NB4 (cell line): ENCODE results near the gene FTCDNL1.

Source experiments
- DNase-seq: peaks from one replicate; pipeline ENCODE4 v3.0.0; 2010; ENCODE audit warnings: low read depth
- H3K4me3 ChIP-seq: one replicate; pipeline ENCODE4 v1.5.1; 2011; ENCODE audit warnings: mild to moderate bottlenecking, low read depth, low read length, moderate library complexity
- CTCF ChIP-seq: IDR thresholded peaks from one replicate; pipeline ENCODE4 v1.5.1; 2012; ENCODE audit warnings: low read depth, low read length
- MAX ChIP-seq: IDR thresholded peaks from 2 replicates; pipeline ENCODE4 v1.6.1; 2011; ENCODE audit warnings: low read depth, low read length
- MYC ChIP-seq: IDR thresholded peaks from 2 replicates; pipeline ENCODE4 v1.6.1; 2011; ENCODE audit warnings: low read depth, low read length
- POLR2A ChIP-seq: IDR thresholded peaks from 2 replicates; pipeline ENCODE4 v1.6.1; 2011; ENCODE audit warnings: mild to moderate bottlenecking; ENCODE audit not compliant: insufficient read length; ENCODE audit errors: extremely low read depth

FTCDNL1 gene

DNA sequence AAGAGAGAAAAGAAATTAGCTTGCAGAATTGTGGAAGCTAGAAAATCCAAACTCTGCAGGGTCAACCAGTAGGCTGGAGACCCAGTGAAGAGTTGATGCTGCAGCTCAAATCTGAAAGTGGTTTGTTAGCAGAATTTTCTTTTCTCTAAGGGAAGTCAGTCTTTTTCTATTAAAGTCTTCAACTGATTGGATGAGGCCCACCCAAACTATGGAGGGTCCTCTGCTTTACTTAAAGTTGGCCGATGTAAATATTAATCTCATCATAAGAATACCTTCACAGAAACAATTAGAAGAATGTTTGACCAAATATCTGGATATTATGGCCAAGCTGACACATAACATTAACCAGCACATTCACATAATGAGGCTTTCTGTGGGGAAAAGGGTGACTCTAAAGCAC is 73.7 kb downstream of the FTCDNL1 start:
- no peak overlapping the region for H3K4me3 ChIP-seq
- DNase-seq = no peak
- no peak for TF ChIP-seq MAX
- TF ChIP-seq POLR2A = no peak
- TF ChIP-seq MYC = no peak
- no peak for TF ChIP-seq CTCF

GRCh38 chr2:199775267-199775666 is 75.7 kb downstream of the FTCDNL1 start:
- no peak overlapping the region for H3K4me3 ChIP-seq
- TF ChIP-seq POLR2A = no peak
- TF ChIP-seq MYC = no peak
- TF ChIP-seq MAX = no peak
- no peak for TF ChIP-seq CTCF
- DNase-seq = no peak

- TF ChIP-seq POLR2A (no peak), MYC (no peak), MAX (0 out of 2 replicates have a peak, but pooled peaks have one; percentile 26)
- H3K4me3 ChIP-seq = no peak overlapping the region
- DNase-seq = peak; percentile 57
These were observed 78.7 kb downstream of the FTCDNL1 start for GRCh38 chr2:199772035-199772976.

- no peak for DNase-seq
- H3K4me3 ChIP-seq = no peak overlapping the region
- TF ChIP-seq CTCF (no peak), MYC (no peak), POLR2A (no peak), MAX (no peak)
These were observed 80.3 kb downstream of the FTCDNL1 start for GRCh38 chr2:199770716-199771115.

DNA sequence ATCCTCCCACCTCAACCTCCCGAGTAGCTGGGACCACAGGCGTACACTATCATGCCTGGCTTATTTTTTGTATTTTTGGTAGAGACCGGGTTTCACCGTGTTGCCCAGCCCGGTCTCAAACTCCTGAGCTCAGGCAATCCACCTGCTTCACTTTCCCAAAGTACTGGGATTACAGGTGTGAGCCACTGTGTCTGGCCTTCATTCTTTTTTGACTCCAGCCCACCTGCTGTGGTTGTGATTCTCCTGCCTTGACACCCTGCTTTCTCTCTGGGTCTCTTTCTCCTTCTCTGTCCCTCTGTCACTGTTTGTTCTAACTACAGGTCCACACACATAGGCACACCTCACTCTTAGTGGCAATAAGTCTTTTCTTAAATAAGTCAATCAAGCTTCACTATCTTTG is 85.3 kb downstream of the FTCDNL1 start:
- H3K4me3 ChIP-seq = no peak overlapping the region
- DNase-seq = no peak
- no peak for TF ChIP-seq MYC
- TF ChIP-seq CTCF = no peak
- no peak for TF ChIP-seq POLR2A
- no peak for TF ChIP-seq MAX

DNA sequence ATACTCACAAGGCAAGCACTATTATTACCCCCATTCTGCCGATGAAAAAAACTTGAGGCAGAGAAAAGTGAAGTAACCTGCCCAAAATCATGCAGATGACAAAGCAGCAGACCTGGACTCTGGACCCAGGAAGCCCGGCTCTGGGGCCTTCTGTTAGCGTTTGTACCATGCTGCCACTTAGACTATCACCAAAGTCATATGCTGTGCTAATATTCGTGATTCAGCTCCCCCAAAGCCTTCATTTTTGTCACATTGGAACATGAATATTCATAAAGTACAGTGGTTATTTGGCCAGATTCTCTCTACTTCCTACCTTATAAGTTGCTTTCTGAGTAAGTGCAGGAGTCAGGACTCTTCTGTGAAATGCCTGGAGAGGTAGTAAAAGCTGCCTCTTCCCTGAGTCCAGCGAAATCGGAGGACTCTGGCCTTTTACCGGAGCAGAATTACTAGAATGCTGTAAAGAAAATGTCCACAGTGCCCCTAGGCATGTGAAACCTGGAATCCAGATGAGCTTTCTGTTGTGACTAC is 86.7 kb downstream of the FTCDNL1 start:
- no peak for TF ChIP-seq CTCF
- no peak for TF ChIP-seq MYC
- TF ChIP-seq POLR2A = no peak
- DNase-seq = no peak
- no peak overlapping the region for H3K4me3 ChIP-seq
